Neuron (in vitro differentiated cells): ENCODE data around the gene TMEM132E.

Experiments used
- H2AFZ ChIP-seq: one replicate; pipeline ENCODE4 v1.6.1; 2013; ENCODE audit warnings: low read depth, mild to moderate bottlenecking, inconsistent platforms, low read length, moderate library complexity
- H3K27me3 ChIP-seq: one replicate; pipeline ENCODE4 v1.6.1; 2013; ENCODE audit warnings: low read length; ENCODE audit not compliant: insufficient read depth
- H3K36me3 ChIP-seq: one replicate; pipeline ENCODE4 v1.6.1; 2013; ENCODE audit warnings: low read length; ENCODE audit not compliant: insufficient read depth
- H3K4me1 ChIP-seq: one replicate; pipeline ENCODE4 v1.6.1; 2013; ENCODE audit warnings: low read length; ENCODE audit not compliant: insufficient read depth
- H3K4me3 ChIP-seq: 2 replicates; pipeline ENCODE4 v1.5.1; 2013; ENCODE audit warnings: mild to moderate bottlenecking, low read length, moderate library complexity
- H3K9me3 ChIP-seq: one replicate; pipeline ENCODE4 v1.6.1; 2013; ENCODE audit warnings: low read length

Gene TMEM132E

GRCh38 chr17:34616148-34616547 is 36.8 kb downstream of the TMEM132E start:
- H3K9me3 ChIP-seq: no peaks in the 10 kb centered on the region
- H2AFZ ChIP-seq: no peak overlapping the region
- no peaks in the 10 kb centered on the region for H3K27me3 ChIP-seq
- H3K36me3 ChIP-seq: no peaks in the 10 kb centered on the region
- no peaks in the 10 kb centered on the region for H3K4me1 ChIP-seq
- no peak overlapping the region for H3K4me3 ChIP-seq

GRCh38 chr17:34617398-34617797 is 38.0 kb downstream of the TMEM132E start:
- no peaks in the 10 kb centered on the region for H3K36me3 ChIP-seq
- no peaks in the 10 kb centered on the region for H3K4me1 ChIP-seq
- no peaks in the 10 kb centered on the region for H3K27me3 ChIP-seq
- H3K9me3 ChIP-seq: no peaks in the 10 kb centered on the region
- no peak overlapping the region for H2AFZ ChIP-seq
- no peak overlapping the region for H3K4me3 ChIP-seq

- H3K4me1 ChIP-seq: no peaks in the 10 kb centered on the region
- no peaks in the 10 kb centered on the region for H3K36me3 ChIP-seq
- H3K4me3 ChIP-seq: no peak overlapping the region
- no peaks in the 10 kb centered on the region for H3K9me3 ChIP-seq
- no peaks in the 10 kb centered on the region for H3K27me3 ChIP-seq
- no peak overlapping the region for H2AFZ ChIP-seq
These were observed 40.4 kb downstream of the TMEM132E start for GRCh38 chr17:34619687-34620217.

GRCh38 chr17:34620458-34620857 is 41.1 kb downstream of the TMEM132E start:
- H3K9me3 ChIP-seq: no peaks in the 10 kb centered on the region
- no peaks in the 10 kb centered on the region for H3K27me3 ChIP-seq
- H2AFZ ChIP-seq: no peak overlapping the region
- no peak overlapping the region for H3K4me3 ChIP-seq
- H3K36me3 ChIP-seq: no peaks in the 10 kb centered on the region
- no peaks in the 10 kb centered on the region for H3K4me1 ChIP-seq

- Histone ChIP-seq H3K4me3 (no peak overlapping the region), H3K27me3 (no peaks in the 10 kb centered on the region)
These were observed 43.7 kb downstream of the TMEM132E start for GRCh38 chr17:34622862-34623623.

GRCh38 chr17:34623856-34624766 is 44.7 kb downstream of the TMEM132E start:
- Histone ChIP-seq H3K36me3 (no peaks in the 10 kb centered on the region), H3K4me3 (no peak overlapping the region), H2AFZ (no peak overlapping the region), H3K27me3 (no peaks in the 10 kb centered on the region), H3K9me3 (no peaks in the 10 kb centered on the region), H3K4me1 (no peaks in the 10 kb centered on the region)

More at GRCh38 chr17:34622862-34623623, 43.7 kb downstream of the TMEM132E start:
- H3K9me3 ChIP-seq: no peaks in the 10 kb centered on the region
- H3K4me1 ChIP-seq: no peaks in the 10 kb centered on the region
- no peaks in the 10 kb centered on the region for H3K36me3 ChIP-seq
- no peak overlapping the region for H2AFZ ChIP-seq

- Histone ChIP-seq H3K9me3 (no peaks in the 10 kb centered on the region), H3K4me3 (no peak overlapping the region), H3K36me3 (no peaks in the 10 kb centered on the region), H3K27me3 (no peaks in the 10 kb centered on the region), H3K4me1 (no peaks in the 10 kb centered on the region), H2AFZ (no peak overlapping the region)
These were observed 45.5 kb downstream of the TMEM132E start for GRCh38 chr17:34624767-34625383.

- Histone ChIP-seq H3K4me3 (no peak overlapping the region), H3K36me3 (no peaks in the 10 kb centered on the region), H3K27me3 (no peaks in the 10 kb centered on the region), H3K4me1 (no peaks in the 10 kb centered on the region), H3K9me3 (no peaks in the 10 kb centered on the region), H2AFZ (no peak overlapping the region)
These were observed 46.8 kb downstream of the TMEM132E start for GRCh38 chr17:34626121-34626681.

GRCh38 chr17:34628879-34629278 is 49.5 kb downstream of the TMEM132E start:
- no peak overlapping the region for H2AFZ ChIP-seq
- H3K27me3 ChIP-seq: no peaks in the 10 kb centered on the region
- no peak overlapping the region for H3K4me3 ChIP-seq

GRCh38 chr17:34633351-34633750 is 54.0 kb downstream of the TMEM132E start:
- Histone ChIP-seq H2AFZ (no peak overlapping the region), H3K27me3 (peaks cover 4% of the 10 kb centered on the region), H3K9me3 (no peaks in the 10 kb centered on the region), H3K4me3 (no peak overlapping the region), H3K36me3 (no peaks in the 10 kb centered on the region), H3K4me1 (no peaks in the 10 kb centered on the region)

More at GRCh38 chr17:34628879-34629278, 49.5 kb downstream of the TMEM132E start:
- H3K4me1 ChIP-seq: no peaks in the 10 kb centered on the region
- no peaks in the 10 kb centered on the region for H3K9me3 ChIP-seq
- no peaks in the 10 kb centered on the region for H3K36me3 ChIP-seq

GRCh38 chr17:34633760-34634159 is 54.4 kb downstream of the TMEM132E start:
- Histone ChIP-seq H3K36me3 (no peaks in the 10 kb centered on the region), H3K27me3 (peaks cover 4% of the 10 kb centered on the region), H2AFZ (no peak overlapping the region), H3K4me1 (no peaks in the 10 kb centered on the region), H3K4me3 (no peak overlapping the region), H3K9me3 (no peaks in the 10 kb centered on the region)

- Histone ChIP-seq H3K4me1 (no peaks in the 10 kb centered on the region), H3K27me3 (peaks cover 4% of the 10 kb centered on the region), H3K36me3 (no peaks in the 10 kb centered on the region), H3K9me3 (no peaks in the 10 kb centered on the region), H3K4me3 (no peak overlapping the region), H2AFZ (no peak overlapping the region)
These were observed 55.3 kb downstream of the TMEM132E start for GRCh38 chr17:34634551-34635160.
